HG03342 (cell line): Measurements from ENCODE around the gene PRLR.

Experiments used
- ATAC-seq: cut with Tn5 transposase; IDR thresholded peaks from one replicate; pipeline ENCODE4 v1.9.1; 2021; ENCODE audit warnings: mild to moderate bottlenecking, moderate library complexity; ENCODE audit not compliant: unreplicated experiment

PRLR gene

DNA sequence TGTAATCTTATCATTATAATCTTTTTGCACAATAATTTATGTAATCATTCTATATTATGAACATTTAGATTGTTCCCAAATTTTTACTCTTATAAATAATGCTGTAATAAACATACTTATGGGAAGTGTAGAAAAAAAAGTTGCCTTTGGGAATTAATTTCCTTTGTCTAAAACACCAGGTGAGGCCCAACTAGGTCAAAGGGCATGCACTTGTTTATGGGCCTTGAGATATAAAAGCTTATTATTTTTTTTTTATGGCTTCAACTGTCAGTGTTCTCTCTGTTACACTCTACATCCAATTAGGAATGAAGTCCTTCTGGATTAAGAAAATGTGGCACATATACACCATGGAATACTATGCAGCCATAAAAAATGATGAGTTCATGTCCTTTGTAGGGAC is 6.5 kb upstream of the PRLR start:
- no peak for ATAC-seq

DNA sequence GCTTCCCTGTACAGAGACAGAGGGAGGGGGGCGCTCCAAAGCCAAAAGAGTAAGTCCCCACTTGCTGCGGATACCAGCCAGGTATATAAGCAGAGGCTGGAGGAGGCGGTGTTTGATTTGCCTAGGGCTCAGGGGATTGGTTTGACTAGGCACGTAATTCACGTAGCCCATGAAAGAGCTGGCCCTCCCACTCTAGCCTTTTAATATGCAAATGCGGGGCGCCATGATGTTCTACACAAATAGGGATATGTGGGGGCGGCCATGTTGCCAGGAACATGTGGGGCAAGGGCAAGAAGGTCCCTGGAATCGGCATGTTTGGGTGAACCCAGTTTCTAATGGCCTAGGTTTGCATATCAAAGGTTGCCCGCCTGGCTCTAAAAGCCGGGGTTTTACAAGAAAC is 3.3 kb upstream of the PRLR start:
- ATAC-seq, result no peak

DNA sequence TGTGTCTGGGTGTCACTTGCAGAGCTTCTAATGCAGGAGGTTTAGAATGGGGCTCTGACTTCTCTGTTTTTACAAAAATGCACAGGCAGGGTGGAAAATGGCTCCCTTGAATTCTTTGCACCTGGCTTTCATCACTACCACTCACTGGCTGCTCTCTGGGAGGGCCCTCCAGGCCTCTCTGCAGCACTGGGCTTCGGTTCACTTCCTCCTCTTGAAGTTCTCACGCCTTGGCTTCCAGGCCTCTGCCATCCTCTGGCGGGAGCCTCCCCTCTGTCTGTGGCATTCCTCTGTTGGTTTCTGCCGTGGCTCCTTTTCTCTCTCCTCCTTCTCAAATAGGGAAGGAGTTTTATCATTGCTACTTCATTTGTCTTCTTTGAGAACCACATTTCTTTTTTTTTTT is 2.8 kb upstream of the PRLR start:
- no peak for ATAC-seq

DNA sequence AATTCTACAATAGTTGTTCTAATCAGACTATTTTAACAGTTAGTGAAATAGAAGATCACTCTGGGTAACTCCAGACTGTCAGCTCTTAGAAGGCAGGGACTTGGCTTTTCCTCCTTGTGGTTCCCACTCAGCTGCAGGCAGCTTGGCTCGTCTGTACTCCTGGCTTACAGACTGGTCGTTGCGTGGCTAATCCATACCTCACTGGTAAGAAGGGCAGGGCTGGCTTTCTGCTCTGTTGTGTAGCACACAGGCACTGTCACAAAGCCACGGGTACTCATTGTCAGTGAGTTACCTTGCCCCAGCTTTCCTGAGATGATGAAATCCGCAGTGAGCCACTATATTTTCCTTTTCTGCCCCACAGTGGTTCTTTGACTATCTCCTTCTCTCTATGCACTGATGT is 1.8 kb upstream of the PRLR start:
- ATAC-seq, result no peak

DNA sequence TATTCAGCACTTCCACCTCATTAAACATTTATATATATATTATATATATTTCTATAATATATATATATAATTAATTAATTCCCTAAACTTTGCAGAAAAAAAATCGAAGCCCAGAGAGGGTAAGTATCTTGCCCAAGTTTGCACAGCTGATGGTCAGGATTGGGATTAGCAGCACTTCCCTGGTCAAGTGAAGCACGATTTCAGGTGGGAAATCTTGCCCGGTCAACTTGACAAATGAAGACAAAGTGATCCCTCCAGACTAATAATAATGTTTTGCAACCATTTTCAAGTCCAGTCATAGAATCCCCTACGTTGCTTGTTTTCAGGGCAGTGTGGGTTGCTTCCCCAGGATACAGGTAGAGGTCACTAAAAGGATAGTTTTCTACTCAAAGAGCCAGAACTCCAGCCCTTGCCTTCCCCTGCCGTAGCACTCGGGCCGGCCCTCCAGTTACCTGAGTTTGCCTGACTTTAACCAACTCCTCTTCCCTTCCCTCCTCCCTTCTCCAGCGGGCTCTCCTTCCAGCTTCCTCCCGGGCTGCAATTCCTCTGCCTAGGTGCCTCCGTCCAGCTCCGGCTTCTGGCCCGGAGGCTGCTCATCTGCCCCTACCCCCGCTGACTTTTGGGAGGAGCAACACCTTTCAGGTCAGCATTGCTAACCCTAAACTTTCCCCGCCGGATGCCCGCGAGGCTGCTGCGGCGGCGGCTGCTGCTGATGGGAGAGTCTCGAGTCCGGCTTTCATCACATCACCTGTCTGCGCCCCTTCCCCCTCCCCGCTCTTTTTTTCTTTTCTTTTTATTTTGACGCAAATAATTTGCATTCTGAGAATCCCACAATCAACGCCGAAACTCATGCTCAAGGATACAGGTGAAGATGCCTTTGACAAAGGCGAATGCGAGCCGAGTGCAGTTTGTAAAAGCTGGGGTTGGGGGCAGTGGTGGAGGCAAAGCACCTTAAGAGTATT is 930 bp downstream of the PRLR start:
- peak; percentile 62 for ATAC-seq

DNA sequence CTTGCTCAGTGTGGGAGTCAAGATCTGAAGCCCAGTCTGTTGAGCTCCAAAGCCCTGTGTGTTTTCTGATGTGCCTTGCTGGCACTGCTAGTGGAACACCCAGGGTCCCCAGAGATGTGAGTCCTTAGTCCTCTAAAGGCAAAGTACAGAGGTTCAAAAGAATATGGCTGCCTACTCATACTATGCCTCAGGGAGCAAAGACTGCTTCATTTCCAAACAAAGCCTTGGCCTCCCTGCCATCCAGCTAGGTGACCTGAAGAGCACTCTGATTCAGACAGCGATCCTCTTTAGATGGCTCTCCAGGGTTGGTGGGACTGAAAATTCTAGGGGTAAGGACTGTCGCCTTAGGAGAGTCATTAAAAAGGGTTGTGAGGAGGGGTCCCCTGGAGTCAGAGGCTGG is 2.0 kb downstream of the PRLR start:
- no peak for ATAC-seq

DNA sequence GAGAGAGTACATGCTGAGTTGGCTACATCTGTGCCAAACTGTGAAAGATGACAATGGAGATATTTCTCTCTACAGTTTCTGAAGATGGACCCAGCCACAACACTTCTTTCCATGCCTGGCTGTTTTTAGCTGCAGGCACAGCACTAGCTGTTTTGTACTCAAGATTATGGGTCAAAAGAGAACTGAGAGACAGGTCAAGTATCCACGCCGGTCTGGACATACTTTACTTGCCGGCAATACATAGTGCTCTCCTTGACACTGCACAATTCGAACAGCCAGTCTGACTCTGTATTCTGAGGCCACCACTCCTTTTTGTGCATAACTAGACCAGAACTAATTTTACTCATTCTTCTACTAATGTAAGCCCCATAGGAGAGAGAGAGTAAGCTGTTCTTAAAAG is 2.6 kb downstream of the PRLR start:
- ATAC-seq, result no peak

DNA sequence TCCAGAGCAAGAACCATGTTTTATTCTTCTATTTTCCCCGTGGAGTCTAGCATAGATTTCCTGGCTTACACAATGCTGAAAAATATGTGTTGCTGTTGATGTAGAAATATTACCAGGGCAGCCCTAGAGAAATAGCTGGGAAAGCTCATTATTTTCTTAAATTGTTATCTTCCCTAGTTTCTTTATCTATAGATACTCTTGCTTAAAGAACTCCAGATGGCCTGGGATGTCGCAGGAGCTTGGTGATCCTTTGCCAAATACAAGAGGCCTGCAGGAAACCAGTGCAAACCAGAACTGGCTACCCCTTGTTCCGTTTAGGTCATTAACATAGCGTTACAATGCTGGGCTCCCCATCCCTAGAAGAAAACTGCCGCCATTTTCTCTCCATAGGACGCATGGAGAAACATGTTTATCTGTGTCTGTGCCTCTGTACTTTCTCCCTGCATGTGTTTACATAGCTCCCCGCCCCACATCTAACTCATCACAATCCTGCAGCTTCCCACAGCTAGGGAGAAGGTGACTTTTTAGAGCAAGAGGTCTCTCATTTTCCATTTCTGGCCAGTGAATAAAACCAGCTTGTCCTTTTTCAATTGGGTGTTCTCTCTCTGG is 6.4 kb downstream of the PRLR start:
- no peak for ATAC-seq

DNA sequence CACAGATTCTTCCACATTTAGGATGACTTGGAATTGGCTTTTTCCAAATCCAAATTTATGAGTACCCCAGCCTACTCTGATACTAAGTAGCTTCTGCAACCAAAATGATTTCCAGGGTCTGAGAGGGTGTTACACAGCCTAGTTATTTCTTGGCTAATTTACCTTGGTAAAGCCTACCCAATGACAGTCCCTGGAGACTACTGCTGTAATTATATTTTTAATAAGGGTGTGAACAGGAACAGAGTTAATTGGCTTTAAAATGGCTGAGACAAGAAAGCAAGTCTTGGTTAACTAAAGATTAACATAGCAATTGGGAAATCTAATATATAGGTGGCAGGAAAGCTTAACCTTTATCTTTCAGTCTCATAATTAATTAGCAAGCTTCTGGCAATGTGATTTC is 9.3 kb downstream of the PRLR start:
- no peak for ATAC-seq

DNA sequence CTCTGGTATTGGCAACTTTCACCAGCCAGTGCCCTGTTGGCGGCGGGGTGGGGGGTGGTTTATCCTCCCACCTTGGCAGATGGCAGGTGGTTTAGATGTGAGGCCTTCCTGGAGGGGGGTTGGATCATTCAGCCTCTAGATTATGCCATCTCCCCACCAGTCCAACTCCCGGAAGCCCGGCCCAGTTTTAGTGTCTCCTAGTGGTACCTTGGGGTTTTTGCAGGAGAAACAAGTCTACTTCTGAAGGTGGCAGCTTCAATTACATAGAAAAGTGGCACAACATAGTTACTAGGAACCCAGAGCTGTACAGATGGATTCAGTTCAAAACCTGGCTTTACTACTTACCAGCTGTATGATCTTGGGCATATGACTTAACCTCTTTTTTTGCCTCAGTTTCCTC is 11.3 kb downstream of the PRLR start:
- no peak for ATAC-seq

DNA sequence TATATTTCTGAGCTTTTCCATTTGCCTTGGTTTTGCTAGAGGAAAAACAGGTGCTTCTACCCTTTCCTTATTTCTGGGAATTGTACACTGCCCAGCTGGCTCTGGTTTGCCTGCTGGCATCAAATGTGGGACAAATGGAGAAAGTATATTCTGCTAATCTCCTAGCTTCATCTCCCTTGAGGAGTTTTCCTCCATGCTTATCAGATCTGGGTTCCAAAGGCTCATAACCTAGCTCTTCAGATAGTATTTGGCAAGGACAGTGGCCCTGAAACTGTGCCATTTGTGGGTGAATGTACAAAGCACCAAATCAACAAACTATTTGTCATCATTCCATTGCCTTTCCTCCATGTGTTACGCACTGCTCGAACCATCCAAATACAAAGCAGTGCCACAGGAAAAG is 16.2 kb downstream of the PRLR start:
- ATAC-seq, result no peak

DNA sequence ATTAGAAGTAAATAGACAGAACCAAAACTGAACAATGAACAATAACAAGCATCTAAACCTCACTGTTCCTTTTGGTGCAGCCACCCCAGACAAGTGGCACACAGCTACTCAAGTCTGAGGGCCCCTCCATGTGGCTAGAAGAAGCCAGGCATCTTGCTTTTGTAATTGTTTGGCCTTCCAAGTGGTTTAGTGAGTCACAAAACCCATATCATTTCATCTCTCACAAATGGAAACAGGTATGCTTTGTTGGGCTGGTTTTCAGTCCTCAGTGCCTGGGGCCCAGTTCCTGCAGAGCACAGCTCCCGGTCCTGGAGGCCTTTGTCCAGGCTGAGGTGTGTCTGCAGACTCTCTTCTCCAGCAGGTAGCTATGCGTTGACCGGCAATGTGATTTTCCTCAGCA is 16.7 kb downstream of the PRLR start:
- no peak for ATAC-seq

DNA sequence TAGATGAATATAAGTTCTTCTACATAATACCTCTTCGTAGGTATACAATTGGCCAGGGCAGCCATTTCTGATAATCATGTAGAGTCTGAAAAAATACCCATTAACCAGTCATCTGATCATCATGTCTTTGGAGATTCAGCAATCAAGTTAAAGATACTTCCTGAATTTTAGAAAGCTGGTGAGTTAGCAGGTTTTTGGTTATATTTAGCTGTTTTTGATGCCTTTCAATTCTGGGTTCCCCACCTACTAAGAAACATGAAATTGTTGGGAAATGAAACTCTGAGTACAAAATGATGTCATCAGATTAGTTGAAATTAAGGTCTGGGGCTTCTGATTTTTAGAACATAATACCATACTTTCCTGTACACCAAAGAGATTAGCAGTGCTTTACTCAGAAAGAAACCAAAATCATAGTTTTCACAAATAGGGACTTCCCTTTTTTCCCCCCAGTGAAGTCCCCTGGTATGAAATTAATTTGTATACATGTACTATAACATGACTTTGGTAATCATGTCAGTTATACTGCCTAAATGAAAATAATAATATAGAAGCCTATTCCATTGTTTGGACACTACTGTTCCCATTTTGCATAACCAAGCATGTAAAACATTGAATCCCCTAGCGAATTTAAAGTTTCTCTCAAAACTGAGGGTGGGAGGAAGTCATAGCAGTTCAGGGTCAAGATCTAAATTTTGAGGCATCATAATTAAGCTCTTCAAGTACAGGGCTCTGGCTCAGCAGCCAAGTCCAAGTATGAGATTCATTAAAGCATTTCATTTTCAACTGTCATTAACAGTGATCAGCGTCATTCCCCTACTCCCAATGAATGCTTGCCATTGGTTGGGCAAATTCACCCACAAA is 17.9 kb downstream of the PRLR start:
- ATAC-seq, result peak; percentile 67

DNA sequence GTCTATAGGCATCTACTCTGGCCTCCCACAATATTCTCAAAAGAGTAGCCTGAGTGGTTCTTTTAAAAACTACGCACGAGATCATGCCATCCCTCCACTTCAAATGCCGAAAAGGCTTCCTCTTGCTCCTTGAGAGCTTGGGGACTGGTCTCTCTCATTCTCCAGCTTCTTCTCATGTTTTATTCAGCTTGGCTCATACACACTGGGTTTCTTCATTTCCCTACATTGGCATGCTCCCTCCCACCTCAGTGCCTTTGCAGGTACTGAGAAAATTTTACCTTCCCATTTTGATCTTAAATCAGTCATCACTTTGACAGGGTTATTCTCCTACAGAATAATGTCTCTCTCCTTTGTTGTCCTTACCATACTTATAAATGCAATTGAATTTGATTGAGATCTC is 20.4 kb downstream of the PRLR start:
- no peak for ATAC-seq

DNA sequence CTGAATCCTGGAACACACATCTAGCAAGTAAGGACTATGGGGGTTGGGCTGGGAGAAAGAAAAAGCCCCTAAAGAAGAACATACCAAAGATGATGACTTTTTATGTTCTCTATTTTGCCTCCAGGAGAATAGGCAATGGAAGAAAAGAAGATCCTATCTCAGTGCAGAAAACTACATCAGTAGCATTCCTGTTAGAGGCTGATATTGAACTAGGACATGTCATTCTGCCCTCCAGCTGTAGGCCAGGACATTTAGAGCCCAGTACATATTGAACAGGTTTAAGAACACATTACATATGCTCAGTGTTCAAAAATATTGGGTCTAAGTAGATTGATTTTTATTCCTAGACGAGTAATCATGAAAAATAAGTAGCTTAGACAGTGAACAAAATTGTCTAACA is 24.7 kb downstream of the PRLR start:
- ATAC-seq, result no peak

DNA sequence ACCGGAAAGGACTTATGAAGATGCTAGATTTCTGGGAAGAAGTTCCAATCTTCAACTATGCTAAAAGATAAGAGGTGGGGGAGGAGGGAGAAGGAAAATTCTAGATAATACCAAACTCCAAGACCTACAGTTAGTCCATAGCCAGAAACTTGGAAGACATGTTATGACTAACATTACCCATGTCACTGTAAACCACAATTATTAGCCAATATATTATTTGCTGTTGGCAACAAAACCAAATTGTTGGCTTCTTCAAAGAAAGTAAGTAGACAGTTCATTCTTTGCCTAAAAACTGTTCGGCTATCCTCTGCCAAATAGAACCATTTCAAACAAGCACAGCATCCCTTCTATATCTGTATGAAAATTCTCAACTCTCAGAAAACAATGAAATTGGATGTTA is 25.1 kb downstream of the PRLR start:
- ATAC-seq, result no peak

DNA sequence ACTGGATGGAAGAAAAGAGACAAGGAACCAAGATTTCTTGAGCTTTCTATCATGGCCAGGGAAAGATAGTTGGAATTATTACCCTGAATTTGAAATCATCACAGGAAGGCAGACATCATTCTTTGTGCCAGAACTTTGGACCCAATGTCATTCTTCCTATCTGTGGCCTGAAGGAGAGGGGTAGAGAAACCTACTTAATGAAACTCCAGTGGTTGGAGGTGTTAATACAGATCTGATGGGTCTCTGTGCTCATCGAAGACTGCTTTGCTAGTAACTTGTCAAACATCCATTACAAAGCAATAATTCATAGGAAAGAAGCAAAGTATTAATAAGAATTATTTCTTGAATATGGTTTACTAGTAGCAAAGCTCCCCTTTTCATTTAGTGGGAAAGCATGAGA is 26.9 kb downstream of the PRLR start:
- no peak for ATAC-seq

DNA sequence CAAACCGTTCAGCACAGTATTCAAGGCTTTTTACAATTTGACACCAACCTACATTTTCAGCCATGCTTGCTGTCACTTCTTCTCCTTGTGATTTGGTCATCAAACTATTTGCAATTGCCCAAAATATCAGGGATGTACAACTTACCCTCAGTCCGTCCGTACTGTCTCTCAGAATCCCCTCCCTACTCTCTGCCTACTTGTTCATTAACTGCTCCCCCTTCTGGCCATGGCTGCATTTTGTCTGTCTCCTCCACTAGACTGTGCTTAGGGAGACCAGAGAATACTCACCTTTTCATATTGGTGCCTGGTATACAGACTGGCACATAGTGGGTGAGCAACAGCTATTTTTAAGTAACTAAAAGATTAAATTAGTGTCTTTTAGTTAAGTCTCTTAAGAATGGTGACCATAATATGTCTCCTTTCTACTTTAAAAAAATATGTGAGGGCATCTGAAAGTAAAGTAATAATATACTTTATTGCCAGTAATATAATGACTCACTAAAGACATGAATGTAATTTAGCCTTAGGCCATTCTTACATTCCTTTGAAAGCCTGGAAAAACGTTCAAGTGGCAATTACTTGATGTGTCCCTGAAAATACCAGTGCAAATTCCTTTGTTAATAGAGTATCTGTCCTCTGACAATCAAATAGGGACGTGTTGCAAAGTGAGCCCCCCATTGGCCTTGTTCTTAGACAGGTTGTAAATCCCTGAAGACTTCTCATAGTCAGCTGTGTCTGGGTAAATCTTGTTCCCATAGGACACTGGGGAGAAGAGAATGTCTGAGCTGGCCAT is 27.8 kb downstream of the PRLR start:
- ATAC-seq, result peak; percentile 77

DNA sequence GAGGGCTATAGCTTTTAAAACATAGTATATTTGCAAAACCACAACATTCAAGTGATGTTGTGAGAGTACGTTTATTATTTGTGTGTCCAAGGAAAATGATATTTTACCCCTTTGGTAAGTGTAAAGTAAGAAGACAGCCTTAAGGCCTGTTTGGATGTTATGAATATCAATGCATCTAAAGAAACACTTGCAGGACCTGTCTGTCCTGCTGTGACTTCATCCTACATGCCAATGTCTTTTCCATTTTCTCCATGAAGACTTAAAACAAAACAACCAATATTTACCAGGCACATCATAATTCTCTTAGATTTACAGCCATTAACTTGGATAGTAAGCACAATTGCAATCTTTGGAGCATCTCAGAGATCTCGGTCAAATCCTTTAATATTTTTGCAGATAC is 29.0 kb downstream of the PRLR start:
- no peak for ATAC-seq

DNA sequence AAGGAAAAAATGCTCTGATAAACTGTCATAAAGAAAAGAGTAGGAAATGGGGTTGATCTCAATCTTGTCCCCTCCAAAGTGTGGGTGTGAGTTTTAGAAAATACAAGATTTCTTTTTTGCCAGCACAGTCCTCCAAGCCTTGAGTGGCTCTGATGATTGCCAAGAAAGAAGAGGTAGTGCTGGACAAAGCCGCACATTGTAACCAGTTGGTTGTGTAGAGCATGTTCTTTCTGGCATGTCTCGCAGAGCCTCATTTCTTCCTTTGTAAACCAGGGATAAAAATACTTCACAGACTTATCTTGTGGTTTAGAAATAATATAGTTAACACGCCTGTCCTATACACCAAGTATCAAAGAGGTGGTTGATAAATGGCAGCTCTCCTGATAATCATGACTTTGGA is 30.4 kb downstream of the PRLR start:
- ATAC-seq, result no peak

DNA sequence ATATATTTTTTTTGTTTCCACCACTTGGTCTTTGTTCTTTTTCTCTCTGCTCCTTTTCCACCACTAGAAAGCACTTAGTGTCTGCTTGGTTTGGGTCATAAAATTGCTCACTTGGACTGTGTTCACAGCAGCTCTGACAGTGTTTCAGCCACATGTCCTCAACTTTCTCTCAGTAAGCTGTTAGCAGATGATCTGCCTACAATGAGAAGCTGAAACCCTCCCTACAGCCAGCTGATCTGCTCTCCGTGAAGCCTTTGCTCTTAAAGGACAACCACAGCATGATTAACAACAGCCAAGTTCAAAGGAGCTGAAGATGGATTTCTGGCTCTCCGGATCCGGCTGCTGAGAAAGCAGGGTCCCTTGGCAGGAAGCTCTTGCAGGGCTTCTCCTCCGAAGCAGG is 31.6 kb downstream of the PRLR start:
- ATAC-seq, result no peak
